Stimulated activated CD8-positive, alpha-beta memory T cell treated with anti-CD3 and anti-CD28 coated beads, Interleukin-7, amount 100 ng/mL, for 24 hours (primary cell): Measurements from ENCODE around the gene POLDIP2.

Source experiments
- DNase-seq: peaks from one replicate; pipeline ENCODE4 v3.0.0-alpha.2; 2020; ENCODE audit warnings: low read depth

Gene POLDIP2

GRCh38 chr17:28317099-28317965 lies 40.0 kb downstream of the POLDIP2 start:
- DNase-seq: no peak

GRCh38 chr17:28315846-28316705 lies 41.3 kb downstream of the POLDIP2 start:
- DNase-seq: no peak

- no peak for DNase-seq
Observed at GRCh38 chr17:28313841-28314240, 43.5 kb downstream of the POLDIP2 start.

GRCh38 chr17:28306954-28307401 lies 50.3 kb downstream of the POLDIP2 start:
- no peak for DNase-seq

GRCh38 chr17:28298449-28298848 lies 58.9 kb downstream of the POLDIP2 start:
- DNase-seq: no peak
